Mesothelial cell of epicardium (in vitro differentiated cells): Measurements from ENCODE around the gene AK9. TPM values are rescaled to one million over a fixed set of nuclear protein-coding genes. Genes with fewer than 3 reads are reported as not detected.

Experiments
- DNase-seq, 2 experiments: peaks; one replicate each; pipeline ENCODE4 v3.0.0; 2021; ENCODE audit warnings: low spot score in 2 of 2; ENCODE audit not compliant: unreplicated experiment in 2 of 2
- H3K27ac Mint-ChIP-seq: 2 replicates; pipeline ENCODE4 v1.8.0; 2021; ENCODE audit warnings: mixed read lengths
- H3K27me3 Mint-ChIP-seq: 2 replicates; pipeline ENCODE4 v1.8.0; 2021; ENCODE audit warnings: low read depth, mixed read lengths
- H3K36me3 Mint-ChIP-seq: 2 replicates; pipeline ENCODE4 v1.8.0; 2021; ENCODE audit warnings: mixed read lengths
- H3K4me1 Mint-ChIP-seq: 2 replicates; pipeline ENCODE4 v1.8.0; 2021; ENCODE audit warnings: mixed read lengths
- H3K4me3 Mint-ChIP-seq: 2 replicates; pipeline ENCODE4 v1.8.0; 2021; ENCODE audit warnings: mild to moderate bottlenecking, moderate library complexity, mixed read lengths
- H3K9me3 Mint-ChIP-seq: 2 replicates; pipeline ENCODE4 v1.8.0; 2021; ENCODE audit warnings: mixed read lengths
- total RNA-seq: library from RNA; stranded (reverse); gene quantifications from 3 replicates; pipeline ENCODE4 v1.2.1, GENCODE V29; 2021
- TF ChIP-seq, protein P1 (sequence below): fragments of 200-600 bp; sonication (generic); IDR thresholded peaks from one replicate; pipeline ENCODE4 v1.5.0; 2021; ENCODE audit warnings: antibody characterized with exemption; ENCODE audit not compliant: unreplicated experiment

Gene AK9
- total RNA-seq, 1 donor from 2014 or later: 6.7 TPM

DNA sequence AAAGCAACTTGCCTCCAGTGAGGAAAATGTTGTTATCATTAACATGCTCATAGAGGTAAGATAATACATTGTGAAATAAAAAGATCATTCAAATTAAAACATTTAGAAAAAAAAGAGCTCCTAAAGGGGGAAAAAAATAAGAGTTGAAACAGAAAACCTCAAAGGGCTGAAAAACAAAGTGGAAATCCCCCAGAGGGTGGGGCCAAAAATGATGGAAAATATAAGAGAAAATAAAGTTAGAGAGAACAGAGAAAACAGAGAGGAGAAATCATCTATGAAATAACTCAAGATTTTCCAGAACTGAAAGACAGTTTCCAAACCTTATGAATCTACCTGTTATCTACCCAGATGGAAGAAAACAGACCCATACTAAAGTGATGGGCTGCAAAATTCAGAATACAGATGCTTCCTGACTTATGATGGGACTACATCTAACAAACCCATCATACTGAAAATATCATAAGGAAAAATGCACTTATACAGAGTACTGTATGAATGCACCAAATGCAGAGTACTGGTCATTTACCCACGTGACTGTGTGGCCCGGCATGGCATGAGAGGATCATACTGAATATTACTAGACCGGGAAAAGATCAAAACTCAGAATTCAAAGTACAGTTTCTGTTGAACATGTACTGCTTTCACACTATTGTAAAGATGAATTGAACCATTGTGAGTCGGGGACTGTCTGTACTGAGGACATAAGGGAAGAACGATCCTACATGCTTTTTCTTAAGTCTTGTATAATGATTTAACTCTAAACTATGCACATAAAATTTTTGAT is 212.0 kb downstream of the AK9 start:
- no peaks in the 10 kb centered on the region for H3K27me3 Mint-ChIP-seq

DNA sequence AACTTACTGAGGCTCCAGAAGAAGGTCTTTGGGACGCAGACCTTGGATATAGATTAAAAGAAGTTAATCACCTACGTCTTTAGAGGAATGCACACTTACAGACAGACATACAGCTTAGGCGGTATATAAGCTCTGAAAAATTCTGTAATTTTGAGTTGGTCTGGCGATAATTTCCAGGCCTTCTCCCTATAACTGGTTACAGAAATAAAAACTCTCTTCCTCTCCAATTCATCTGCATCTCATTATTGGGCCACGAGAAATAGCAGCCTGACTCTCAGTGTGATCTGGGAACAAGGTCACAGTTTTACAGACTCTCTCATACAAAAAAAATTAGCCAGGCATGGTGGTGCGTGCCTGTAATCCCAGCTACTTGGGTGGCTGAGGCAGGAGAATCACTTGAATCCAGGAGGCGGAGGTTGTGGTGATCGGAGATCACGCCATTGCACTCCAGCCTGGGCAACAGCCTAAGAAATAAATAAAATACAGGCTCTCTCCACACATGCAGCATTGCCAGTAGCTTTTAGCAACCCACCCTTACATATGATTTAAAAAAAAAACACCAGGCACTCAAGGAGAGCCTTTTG is 212.7 kb downstream of the AK9 start:
- H3K4me1 Mint-ChIP-seq: peaks cover 38% of the 10 kb centered on the region
- H3K4me3 Mint-ChIP-seq: no peak overlapping the region
- H3K9me3 Mint-ChIP-seq: no peaks in the 10 kb centered on the region
- TF ChIP-seq, protein P1, sequence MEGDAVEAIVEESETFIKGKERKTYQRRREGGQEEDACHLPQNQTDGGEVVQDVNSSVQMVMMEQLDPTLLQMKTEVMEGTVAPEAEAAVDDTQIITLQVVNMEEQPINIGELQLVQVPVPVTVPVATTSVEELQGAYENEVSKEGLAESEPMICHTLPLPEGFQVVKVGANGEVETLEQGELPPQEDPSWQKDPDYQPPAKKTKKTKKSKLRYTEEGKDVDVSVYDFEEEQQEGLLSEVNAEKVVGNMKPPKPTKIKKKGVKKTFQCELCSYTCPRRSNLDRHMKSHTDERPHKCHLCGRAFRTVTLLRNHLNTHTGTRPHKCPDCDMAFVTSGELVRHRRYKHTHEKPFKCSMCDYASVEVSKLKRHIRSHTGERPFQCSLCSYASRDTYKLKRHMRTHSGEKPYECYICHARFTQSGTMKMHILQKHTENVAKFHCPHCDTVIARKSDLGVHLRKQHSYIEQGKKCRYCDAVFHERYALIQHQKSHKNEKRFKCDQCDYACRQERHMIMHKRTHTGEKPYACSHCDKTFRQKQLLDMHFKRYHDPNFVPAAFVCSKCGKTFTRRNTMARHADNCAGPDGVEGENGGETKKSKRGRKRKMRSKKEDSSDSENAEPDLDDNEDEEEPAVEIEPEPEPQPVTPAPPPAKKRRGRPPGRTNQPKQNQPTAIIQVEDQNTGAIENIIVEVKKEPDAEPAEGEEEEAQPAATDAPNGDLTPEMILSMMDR: no peak
- peak overlapping the region; percentile 68 for H3K27ac Mint-ChIP-seq
- H3K36me3 Mint-ChIP-seq: peaks cover 37% of the 10 kb centered on the region
- no peak for DNase-seq
- no peaks in the 10 kb centered on the region for H3K27me3 Mint-ChIP-seq

More for the DNA sequence above, 212.0 kb downstream of the AK9 start:
- H3K36me3 Mint-ChIP-seq: peaks cover 34% of the 10 kb centered on the region
- no peak for DNase-seq
- peak overlapping the region; percentile 55 for H3K27ac Mint-ChIP-seq
- TF ChIP-seq, protein P1: no peak
- peak overlapping the region; percentile 4 for H3K4me3 Mint-ChIP-seq
- H3K4me1 Mint-ChIP-seq: peaks cover 38% of the 10 kb centered on the region
- H3K9me3 Mint-ChIP-seq: no peaks in the 10 kb centered on the region

DNA sequence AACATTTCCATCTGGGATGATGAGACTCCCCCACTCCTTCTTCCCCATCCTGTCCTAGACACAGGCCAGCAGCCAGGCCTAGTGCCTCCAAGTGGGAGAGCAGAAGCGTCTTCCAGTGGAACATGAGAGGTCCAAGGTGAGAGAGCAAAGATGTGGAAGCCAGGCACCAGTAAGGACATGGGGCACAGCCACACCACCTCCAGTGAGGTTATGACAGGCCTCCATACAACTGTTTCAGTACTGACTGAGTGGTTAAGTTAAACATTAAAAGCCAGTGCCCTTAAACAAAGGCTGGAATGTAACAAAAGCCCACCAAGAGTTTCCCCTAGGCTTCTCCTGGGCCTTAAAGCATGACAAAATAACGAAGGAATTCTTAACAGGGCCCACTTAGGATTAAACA is 213.3 kb downstream of the AK9 start:
- H3K4me3 Mint-ChIP-seq: no peak overlapping the region
- peaks cover 41% of the 10 kb centered on the region for H3K36me3 Mint-ChIP-seq
- no peaks in the 10 kb centered on the region for H3K27me3 Mint-ChIP-seq
- H3K4me1 Mint-ChIP-seq: peaks cover 38% of the 10 kb centered on the region
- TF ChIP-seq, protein P1: no peak
- peak overlapping the region; percentile 68 for H3K27ac Mint-ChIP-seq
- no peaks in the 10 kb centered on the region for H3K9me3 Mint-ChIP-seq
- no peak for DNase-seq

DNA sequence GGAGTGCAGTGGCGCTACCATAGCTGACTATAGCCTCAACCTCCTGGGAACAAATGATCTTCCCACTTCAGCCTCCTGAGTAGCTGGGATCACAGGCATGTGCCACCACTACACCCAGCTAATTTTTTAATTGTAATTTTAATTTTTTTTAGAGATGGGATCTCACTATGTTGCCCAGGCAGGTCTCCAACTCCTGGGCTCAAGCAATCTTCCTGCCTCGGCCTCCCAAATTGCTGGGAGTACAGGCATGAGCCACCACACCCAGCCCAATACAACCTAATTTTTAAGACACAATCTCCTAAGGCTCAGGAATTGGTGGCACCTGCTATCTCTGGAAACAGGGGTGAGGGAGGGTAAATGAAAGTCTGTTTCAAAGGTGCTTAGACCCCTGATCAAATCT is 213.8 kb downstream of the AK9 start:
- no peak overlapping the region for H3K4me3 Mint-ChIP-seq
- no peak overlapping the region for H3K27ac Mint-ChIP-seq
- H3K9me3 Mint-ChIP-seq: no peaks in the 10 kb centered on the region
- peaks cover 46% of the 10 kb centered on the region for H3K36me3 Mint-ChIP-seq
- TF ChIP-seq, protein P1: no peak
- H3K27me3 Mint-ChIP-seq: no peaks in the 10 kb centered on the region
- peaks cover 36% of the 10 kb centered on the region for H3K4me1 Mint-ChIP-seq
- DNase-seq: no peak

DNA sequence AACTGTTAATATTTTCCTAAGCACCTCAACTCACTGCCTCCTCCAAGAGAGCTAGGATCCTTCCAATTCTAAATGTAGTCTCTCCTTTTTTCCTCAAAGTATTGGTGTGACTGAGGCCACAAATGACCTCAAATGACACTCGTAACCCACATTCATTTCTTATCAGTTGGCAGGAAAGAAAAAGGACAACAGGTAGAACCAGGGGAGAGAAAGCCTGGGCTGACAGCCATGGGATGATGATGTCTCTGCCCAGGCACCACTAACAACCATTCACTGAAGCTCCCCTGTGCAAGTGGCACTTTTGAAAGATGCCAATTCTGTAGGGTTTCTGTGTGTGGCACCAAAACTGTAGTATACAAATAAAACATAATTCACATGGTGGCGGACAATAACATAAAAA is 215.4 kb downstream of the AK9 start:
- H3K4me3 Mint-ChIP-seq: no peak overlapping the region
- peaks cover 25% of the 10 kb centered on the region for H3K4me1 Mint-ChIP-seq
- H3K9me3 Mint-ChIP-seq: no peaks in the 10 kb centered on the region
- no peaks in the 10 kb centered on the region for H3K27me3 Mint-ChIP-seq
- H3K36me3 Mint-ChIP-seq: peaks cover 50% of the 10 kb centered on the region
- no peak overlapping the region for H3K27ac Mint-ChIP-seq
- no peak for DNase-seq
- TF ChIP-seq, protein P1: no peak
